Measurements from ENCODE around the gene GRPEL1. TPM values are rescaled to one million over a fixed set of nuclear protein-coding genes. Genes with fewer than 3 reads are reported as not detected.

The GRPEL1 gene
- total and polyA plus RNA-seq, 2 of the 13 experiments (the other 11 are each of a cell fraction or from before 2014, with no cell fraction given), result 32.3 to 141 TPM

DNA sequence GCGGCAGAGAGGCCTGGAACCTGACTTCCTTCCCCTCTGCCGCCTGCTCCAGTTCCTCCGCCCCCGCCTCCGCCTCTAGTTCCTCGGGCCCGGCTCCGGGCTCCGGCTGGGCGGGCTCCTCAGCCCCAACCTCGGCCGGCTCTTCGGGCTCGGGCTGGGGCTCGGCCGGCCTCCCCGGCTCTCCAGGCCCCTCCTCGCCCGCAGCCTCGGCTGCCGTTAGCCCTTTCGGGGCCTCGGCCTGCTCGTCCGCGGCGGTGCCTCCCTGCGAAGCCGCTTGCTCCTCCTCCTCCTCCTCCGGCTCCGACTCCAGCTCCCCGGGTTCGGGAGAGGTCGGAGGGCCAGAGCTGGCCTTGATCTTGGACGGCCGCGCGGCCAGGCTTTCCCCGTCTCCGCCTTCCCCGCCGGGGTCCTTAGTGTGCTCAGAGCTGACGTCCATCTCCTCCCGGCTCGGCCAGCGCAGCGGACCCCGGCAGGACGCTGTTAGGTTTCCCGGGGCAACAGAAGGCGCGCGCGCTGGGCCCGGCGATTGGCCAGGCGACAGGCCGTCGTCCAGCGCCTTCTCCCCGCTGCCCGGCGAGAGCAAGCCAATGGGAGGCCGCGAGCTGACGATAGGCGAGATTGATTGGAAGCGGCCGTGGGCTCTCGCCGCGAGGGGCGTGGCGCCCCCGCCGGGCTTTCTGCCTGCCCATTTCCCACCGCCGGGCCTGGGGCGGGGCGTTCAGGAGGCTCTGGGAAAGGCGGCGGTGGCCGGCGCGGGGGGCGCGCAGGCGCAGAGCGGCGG, 25.2 kb downstream of the GRPEL1 start (continued):
- TF ChIP-seq GPBP1L1 (CRISPR knock-in tag; IDR thresholded peaks at IDR 0.05), result no peak
- TF ChIP-seq KDM3A (CRISPR knock-in tag; IDR thresholded peaks at IDR 0.05; ENCODE audit: low read depth), result no peak
- TF ChIP-seq CBX1 (IDR thresholded peaks at IDR 0.05; ENCODE audit: low read depth), result no peak
- no peak for TF ChIP-seq ZMAT5 (CRISPR knock-in tag; IDR thresholded peaks at IDR 0.05; ENCODE audit: borderline replicate concordance, low read depth)
- TF ChIP-seq HNF4G (IDR thresholded peaks at IDR 0.05; ENCODE audit: borderline replicate concordance, low read depth, low read length), result no peak
- TF ChIP-seq HNF4G (CRISPR knock-in tag; IDR thresholded peaks at IDR 0.05; ENCODE audit: borderline replicate concordance, low read depth), result no peak
- no peak for TF ChIP-seq ZNF598 (CRISPR knock-in tag; IDR thresholded peaks at IDR 0.05; ENCODE audit: borderline replicate concordance)
- no peak for TF ChIP-seq ZNF7 (CRISPR knock-in tag; IDR thresholded peaks at IDR 0.05)
- TF ChIP-seq, protein P1, sequence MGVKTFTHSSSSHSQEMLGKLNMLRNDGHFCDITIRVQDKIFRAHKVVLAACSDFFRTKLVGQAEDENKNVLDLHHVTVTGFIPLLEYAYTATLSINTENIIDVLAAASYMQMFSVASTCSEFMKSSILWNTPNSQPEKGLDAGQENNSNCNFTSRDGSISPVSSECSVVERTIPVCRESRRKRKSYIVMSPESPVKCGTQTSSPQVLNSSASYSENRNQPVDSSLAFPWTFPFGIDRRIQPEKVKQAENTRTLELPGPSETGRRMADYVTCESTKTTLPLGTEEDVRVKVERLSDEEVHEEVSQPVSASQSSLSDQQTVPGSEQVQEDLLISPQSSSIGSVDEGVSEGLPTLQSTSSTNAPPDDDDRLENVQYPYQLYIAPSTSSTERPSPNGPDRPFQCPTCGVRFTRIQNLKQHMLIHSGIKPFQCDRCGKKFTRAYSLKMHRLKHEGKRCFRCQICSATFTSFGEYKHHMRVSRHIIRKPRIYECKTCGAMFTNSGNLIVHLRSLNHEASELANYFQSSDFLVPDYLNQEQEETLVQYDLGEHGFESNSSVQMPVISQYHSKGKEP (CRISPR knock-in tag; IDR thresholded peaks at IDR 0.05), result no peak
- TF ChIP-seq, protein P2, sequence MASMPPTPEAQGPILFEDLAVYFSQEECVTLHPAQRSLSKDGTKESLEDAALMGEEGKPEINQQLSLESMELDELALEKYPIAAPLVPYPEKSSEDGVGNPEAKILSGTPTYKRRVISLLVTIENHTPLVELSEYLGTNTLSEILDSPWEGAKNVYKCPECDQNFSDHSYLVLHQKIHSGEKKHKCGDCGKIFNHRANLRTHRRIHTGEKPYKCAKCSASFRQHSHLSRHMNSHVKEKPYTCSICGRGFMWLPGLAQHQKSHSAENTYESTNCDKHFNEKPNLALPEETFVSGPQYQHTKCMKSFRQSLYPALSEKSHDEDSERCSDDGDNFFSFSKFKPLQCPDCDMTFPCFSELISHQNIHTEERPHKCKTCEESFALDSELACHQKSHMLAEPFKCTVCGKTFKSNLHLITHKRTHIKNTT (CRISPR knock-in tag; IDR thresholded peaks at IDR 0.05), result no peak
- TF ChIP-seq TP53 (CRISPR knock-in tag; conservative IDR thresholded peaks at IDR 0.05), result no peak
- TF ChIP-seq, protein P3, sequence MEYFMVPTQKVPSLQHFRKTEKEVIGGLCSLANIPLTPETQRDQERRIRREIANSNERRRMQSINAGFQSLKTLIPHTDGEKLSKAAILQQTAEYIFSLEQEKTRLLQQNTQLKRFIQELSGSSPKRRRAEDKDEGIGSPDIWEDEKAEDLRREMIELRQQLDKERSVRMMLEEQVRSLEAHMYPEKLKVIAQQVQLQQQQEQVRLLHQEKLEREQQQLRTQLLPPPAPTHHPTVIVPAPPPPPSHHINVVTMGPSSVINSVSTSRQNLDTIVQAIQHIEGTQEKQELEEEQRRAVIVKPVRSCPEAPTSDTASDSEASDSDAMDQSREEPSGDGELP (IDR thresholded peaks at IDR 0.05; ENCODE audit: borderline replicate concordance, low read depth), result peak; percentile 50; the same call in 1 of the 2 replicates
- TF ChIP-seq ZFP37 (CRISPR knock-in tag; IDR thresholded peaks at IDR 0.05; ENCODE audit: borderline replicate concordance), result no peak
- TF ChIP-seq TOE1 (CRISPR knock-in tag; IDR thresholded peaks at IDR 0.05), result no peak
- TF ChIP-seq ZNF703 (CRISPR knock-in tag; IDR thresholded peaks at IDR 0.05; ENCODE audit: borderline replicate concordance), result no peak
- TF ChIP-seq NFE2 (CRISPR knock-in tag; IDR thresholded peaks at IDR 0.05), result no peak

Measured in HepG2 (cell line).